HCT116 (cell line): ENCODE data around the gene USP8.

Source experiments
- CTCF ChIP-seq, 3 experiments: fragments of 200-600 bp in 1 of 3; sonication (generic) in 1 of 3; IDR thresholded peaks in 2 of 3; conservative IDR thresholded peaks in 1 of 3; 2 replicates each; pipeline ENCODE4 v1.5.1; 2012 to 2017; ENCODE audit warnings: low read depth in 2 of 3, low read length in 2 of 3, antibody characterized with exemption in 1 of 3, borderline replicate concordance in 1 of 3, control low read depth in 1 of 3, mild to moderate bottlenecking in 1 of 3, mixed read lengths in 1 of 3, mixed run types in 1 of 3, moderate library complexity in 1 of 3; ENCODE audit not compliant: insufficient read depth in 1 of 3
- POLR2A ChIP-seq: IDR thresholded peaks from 2 replicates; pipeline ENCODE4 v1.7.0; 2011; ENCODE audit warnings: borderline replicate concordance; ENCODE audit not compliant: insufficient read depth, insufficient read length; ENCODE audit errors: extremely low read depth
- POLR2AphosphoS5 ChIP-seq: IDR thresholded peaks from 2 replicates; pipeline ENCODE4 v1.6.1; 2011; ENCODE audit warnings: mild to moderate bottlenecking, low read depth, low read length, moderate library complexity

- TF ChIP-seq CTCF (IDR thresholded peaks at IDR 0.05 in 2 of 3, conservative IDR thresholded peaks at IDR 0.05 in 1 of 3; ENCODE audit: borderline replicate concordance in 1 of 3, insufficient read depth in 1 of 3, low read depth in 2 of 3, low read length in 2 of 3) (no peak), POLR2AphosphoS5 (no peak), POLR2A (no peak)
Observed at GRCh38 chr15:50432230-50432629, 8.0 kb downstream of the USP8 start.
